H1 (cell line): ENCODE results near the gene CASTOR1. TPM values are rescaled to one million over a fixed set of nuclear protein-coding genes. Genes with fewer than 3 reads are reported as not detected.
A peak's percentile ranks its signal among the peaks of the same experiment; 100 is the strongest.

Experiments used
- CTCF ChIA-PET: fragments of 300-600 bp; sonication (Branson Sonifier 250); formaldehyde crosslinking; loops from one replicate; lab custom pipeline; 2021; ENCODE audit not compliant: partially characterized antibody; lab: Charles Lee
- POLR2A ChIA-PET: fragments of 300-600 bp; sonication (Branson Sonifier 250); formaldehyde crosslinking; loops from one replicate; lab custom pipeline; 2021; ENCODE audit warnings: inconsistent platforms; ENCODE audit not compliant: partially characterized antibody; lab: Charles Lee
- DNase-seq, 2 experiments: peaks; one replicate each; pipeline versions ENCODE4 v3.0.0 to v3.0.0-alpha.2; 2010 to 2022; ENCODE audit warnings: low spot score in 2 of 2, low read depth in 1 of 2, mixed read lengths in 1 of 2
- FAIRE-seq: peaks from 2 replicates; lab custom pipeline; 2011; peaks lifted over from hg19 to GRCh38; lab: Jason Lieb, UNC
- H2AFZ ChIP-seq: 2 replicates; pipeline ENCODE4 v1.8.1; 2012; ENCODE audit warnings: low read length, inconsistent platforms
- H2AK5ac ChIP-seq: 2 replicates; pipeline ENCODE4 v1.6.1; 2013; ENCODE audit warnings: low read depth, low read length
- H2BK120ac ChIP-seq: replicated peaks from 2 replicates; pipeline ENCODE3; 2013; ENCODE audit warnings: low read depth, low read length, inconsistent platforms
- H2BK12ac ChIP-seq: 2 replicates; pipeline ENCODE4 v1.6.1; 2013; ENCODE audit warnings: low read depth, low read length
- H2BK15ac ChIP-seq: 2 replicates; pipeline ENCODE4 v1.6.1; 2013; ENCODE audit warnings: low read length
- H2BK20ac ChIP-seq: 2 replicates; pipeline ENCODE4 v1.6.1; 2013; ENCODE audit warnings: low read length
- H2BK5ac ChIP-seq: 2 replicates; pipeline ENCODE4 v1.6.1; 2013; ENCODE audit warnings: low read depth, low read length
- H3K14ac ChIP-seq: 2 replicates; pipeline ENCODE4 v1.6.1; 2013; ENCODE audit warnings: inconsistent platforms; ENCODE audit not compliant: insufficient read length
- H3K18ac ChIP-seq: 2 replicates; pipeline ENCODE4 v1.6.1; 2013; ENCODE audit warnings: low read length; ENCODE audit errors: extremely low read depth
- H3K23ac ChIP-seq: 2 replicates; pipeline ENCODE4 v1.6.1; 2013; ENCODE audit warnings: inconsistent platforms; ENCODE audit not compliant: insufficient read length
- H3K23me2 ChIP-seq: 2 replicates; pipeline ENCODE4 v1.6.1; 2013; ENCODE audit warnings: low read depth, low read length
- H3K27ac ChIP-seq: 2 replicates; pipeline ENCODE4 v1.6.1; 2011; ENCODE audit warnings: low read depth, low read length, inconsistent platforms
- H3K27me3 ChIP-seq, 4 experiments: replicated peaks in 1 of 4; 1 replicate in 1 of 4; 2 replicates in 3 of 4; pipeline versions ENCODE4 v1.6.1 to v1.8.1; 2011 to 2013; ENCODE audit warnings: low read length in 3 of 4, mild to moderate bottlenecking in 3 of 4, inconsistent platforms in 2 of 4, mixed read lengths in 2 of 4, moderate library complexity in 1 of 4; ENCODE audit not compliant: control insufficient read depth in 3 of 4, insufficient read depth in 3 of 4; ENCODE audit errors: extremely low read depth in 1 of 4
- H3K36me3 ChIP-seq, 4 experiments: 2 replicates each; pipeline versions ENCODE4 v1.6.1 to v1.8.1; 2011 to 2013; ENCODE audit warnings: mild to moderate bottlenecking in 4 of 4, low read length in 3 of 4, moderate library complexity in 2 of 4, control low read depth in 1 of 4, inconsistent platforms in 1 of 4; ENCODE audit not compliant: insufficient read depth in 4 of 4, control insufficient read depth in 2 of 4
- H3K4ac ChIP-seq: replicated peaks from 2 replicates; pipeline ENCODE3; 2013; ENCODE audit warnings: low read length, low read depth, mixed read lengths, inconsistent platforms; ENCODE audit not compliant: insufficient read length
- H3K4me1 ChIP-seq, 4 experiments: replicated peaks in 1 of 4; 1 replicate in 1 of 4; 2 replicates in 3 of 4; pipeline versions ENCODE4 v1.6.1 to v1.8.1; 2011 to 2013; ENCODE audit warnings: low read length in 3 of 4, inconsistent platforms in 2 of 4, mixed read lengths in 1 of 4; ENCODE audit not compliant: insufficient read depth in 4 of 4, control insufficient read depth in 3 of 4
- H3K4me2 ChIP-seq, 2 experiments: 2 replicates each; pipeline versions ENCODE4 v1.6.1 to v1.8.1; 2011 to 2013; ENCODE audit warnings: low read depth in 2 of 2, low read length in 2 of 2, control low read depth in 1 of 2, inconsistent platforms in 1 of 2, mild to moderate bottlenecking in 1 of 2; ENCODE audit not compliant: insufficient read depth in 1 of 2
- H3K4me3 ChIP-seq, 4 experiments: fragments of 200-600, 300-600 bp in 1 of 4; sonication (generic), shearing (Covaris generic), sonication (Bioruptor Twin) in 1 of 4; 2 replicates each; pipeline versions ENCODE4 v1.5.1 to v1.8.1; 2011 to 2016; ENCODE audit warnings: low read length in 4 of 4, low read depth in 3 of 4, control low read depth in 2 of 4, inconsistent platforms in 2 of 4, mild to moderate bottlenecking in 2 of 4, mixed read lengths in 1 of 4, moderate library complexity in 1 of 4; ENCODE audit not compliant: insufficient read depth in 2 of 4; ENCODE audit errors: extremely low read depth in 1 of 4
- H3K56ac ChIP-seq: replicated peaks from 2 replicates; pipeline ENCODE3; 2013; ENCODE audit warnings: low read depth, mild to moderate bottlenecking, mixed read lengths, low read length, inconsistent platforms; ENCODE audit not compliant: insufficient read length
- H3K79me1 ChIP-seq: 2 replicates; pipeline ENCODE4 v1.6.1; 2013; ENCODE audit warnings: low read depth, low read length, control low read depth
- H3K79me2 ChIP-seq, 2 experiments: 2 replicates each; pipeline versions ENCODE4 v1.6.1 to v1.8.1; 2012 to 2013; ENCODE audit warnings: low read length in 2 of 2, mild to moderate bottlenecking in 2 of 2, inconsistent platforms in 1 of 2; ENCODE audit not compliant: insufficient read depth in 2 of 2, control insufficient read depth in 1 of 2
- H3K9ac ChIP-seq, 4 experiments: replicated peaks in 1 of 4; 1 replicate in 1 of 4; 2 replicates in 3 of 4; pipeline versions ENCODE4 v1.6.1 to v1.8.1; 2011 to 2013; ENCODE audit warnings: low read depth in 3 of 4, low read length in 3 of 4, control low read depth in 2 of 4, mild to moderate bottlenecking in 2 of 4, moderate library complexity in 2 of 4, inconsistent platforms in 1 of 4; ENCODE audit errors: extremely low read depth in 1 of 4
- H3K9me3 ChIP-seq, 2 experiments: 2 replicates each; pipeline versions ENCODE4 v1.6.1 to v1.8.1; 2012 to 2013; ENCODE audit warnings: mild to moderate bottlenecking in 2 of 2, moderate library complexity in 2 of 2, control low read depth in 1 of 2, inconsistent platforms in 1 of 2, low read depth in 1 of 2, low read length in 1 of 2, mixed read lengths in 1 of 2; ENCODE audit not compliant: insufficient read depth in 2 of 2
- H4K20me1 ChIP-seq, 2 experiments: replicated peaks in 1 of 2; 2 replicates each; pipeline versions ENCODE3 to v1.8.1; 2011 to 2013; ENCODE audit warnings: inconsistent platforms in 2 of 2, low read length in 2 of 2, mild to moderate bottlenecking in 1 of 2; ENCODE audit not compliant: insufficient read depth in 2 of 2, control insufficient read depth in 1 of 2
- H4K5ac ChIP-seq: 2 replicates; pipeline ENCODE4 v1.6.1; 2013; ENCODE audit warnings: low read length, low read depth, mixed read lengths, inconsistent platforms; ENCODE audit not compliant: insufficient read length
- H4K8ac ChIP-seq: 2 replicates; pipeline ENCODE4 v1.8.0; 2013; ENCODE audit warnings: mild to moderate bottlenecking, moderate library complexity, low read length, inconsistent platforms; ENCODE audit not compliant: insufficient read depth; ENCODE audit errors: extremely low read depth
- H4K91ac ChIP-seq: replicated peaks from 2 replicates; pipeline ENCODE3; 2013; ENCODE audit warnings: low read length, mixed read lengths, inconsistent platforms; ENCODE audit not compliant: insufficient read length
- EP300 ChIP-seq, 2 experiments: IDR thresholded peaks; 1 replicate in 1 of 2; 2 replicates in 1 of 2; pipeline ENCODE4 v1.6.1; 2011 to 2012; ENCODE audit warnings: low read depth in 2 of 2, low read length in 2 of 2, mild to moderate bottlenecking in 2 of 2, borderline replicate concordance in 1 of 2, inconsistent platforms in 1 of 2, moderate library complexity in 1 of 2
- KDM1A ChIP-seq: fragments of 200-600, 300-600 bp; sonication (generic); IDR thresholded peaks from 2 replicates; pipeline ENCODE4 v1.7.1; 2016; ENCODE audit warnings: mild to moderate bottlenecking, low read length, borderline replicate concordance
- WGBS, 2 experiments: shearing (Covaris generic) in 1 of 2; methylation state at CpG; one replicate each; pipeline versions ENCODE4 v1.1.6 to v1.1.7; 2013 to 2015; ENCODE audit warnings: low lambda C conversion rate in 2 of 2, mixed read lengths in 2 of 2, inconsistent platforms in 1 of 2, low coverage in 1 of 2, missing lambda C conversion rate in 1 of 2; ENCODE audit not compliant: insufficient replicate concordance in 2 of 2, insufficient coverage in 1 of 2, insufficient read length in 1 of 2; ENCODE audit errors: extremely low coverage in 1 of 2, missing lambda C conversion rate in 1 of 2; 5-methylcytosine and 5-hydroxymethylcytosine counted together
- polyA plus RNA-seq, 7 experiments: library from polyadenylated mRNA; depleted of rRNA in 3 of 7; stranded (reverse) in 5 of 7; unstranded in 2 of 7; fragments of >200 nt in 5 of 7; fragments of 200-250 nt in 2 of 7; gene quantifications; 1 replicate in 5 of 7; 2 replicates in 1 of 7; 4 replicates in 1 of 7; pipeline versions ENCODE4 v1.2.1 to v1.2.3, GENCODE V29; 2011 to 2013; ENCODE audit warnings: missing spikeins in 2 of 7, mixed read lengths in 2 of 7
- total RNA-seq: library from RNA; stranded (reverse); fragmentation: NEBNext Ultra II Directional; extraction: Animal tissue kit (Norgen Biotek cat#: 25700); gene quantifications from 2 replicates; pipeline ENCODE4 v1.2.1, GENCODE V29; 2021

The CASTOR1 gene
- total and polyA plus RNA-seq, 2 of the 8 experiments (the other 6 are each of a cell fraction or from before 2014, with no cell fraction given) = 10.3 to 36.0 TPM

DNA sequence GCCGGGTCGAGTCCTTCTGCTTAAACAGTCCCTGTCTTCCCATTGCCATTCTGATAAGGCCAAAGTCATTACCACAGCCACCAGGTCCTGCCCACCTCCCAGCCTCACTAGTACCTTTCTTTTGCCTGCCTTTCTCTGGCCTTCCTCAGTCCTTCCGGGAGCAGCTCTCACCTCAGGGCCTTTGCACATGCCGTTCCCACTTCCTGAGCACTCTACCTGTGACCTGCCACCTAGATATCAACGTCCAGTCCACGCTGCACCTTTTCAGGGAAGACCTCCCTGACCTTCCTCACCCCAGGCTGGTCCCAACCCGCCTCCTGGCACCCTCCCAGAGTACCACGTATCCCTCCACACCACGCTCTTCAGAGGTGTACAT lies 14.9 kb downstream of the CASTOR1 start:
- TF ChIP-seq KDM1A (peak; percentile 70; the same call in 1 of the 2 replicates), EP300 (IDR thresholded peaks at IDR 0.05; ENCODE audit: borderline replicate concordance in 1 of 2, low read depth in 2 of 2, low read length in 2 of 2) (no peak)
- Histone ChIP-seq H3K4ac (no peak overlapping the region), H3K4me3 (no peak overlapping the region), H3K18ac (no peak overlapping the region), H3K23ac (no peak overlapping the region), H2BK5ac (0 out of 2 replicates have a peak overlapping the region, but pooled peaks have one; percentile 8), H3K36me3 (no peaks in the 10 kb centered on the region), H3K56ac (no peak overlapping the region), H3K27ac (no peak overlapping the region), H3K4me1 (peaks cover 0 to 10% (median 3%) of the 10 kb centered on the region in 4 experiments; a peak in 3 of 7 replicates), H3K4me2 (no peak overlapping the region), H2AFZ (no peak overlapping the region), H3K9me3 (no peaks in the 10 kb centered on the region), H3K9ac (no peak overlapping the region), H4K91ac (no peak overlapping the region), H3K27me3 (no peaks in the 10 kb centered on the region; a peak in 1 of 7 replicates), H2AK5ac (0 out of 2 replicates have a peak overlapping the region, but pooled peaks have one; percentile 16), H2BK20ac (no peak overlapping the region), H2BK120ac (no peak overlapping the region), H4K5ac (no peak overlapping the region), H4K20me1 (no peaks in the 10 kb centered on the region), H4K8ac (no peak overlapping the region), H3K14ac (no peak overlapping the region), H3K79me1 (no peaks in the 10 kb centered on the region), H3K23me2 (no peaks in the 10 kb centered on the region; the same call in 1 of the 2 replicates), H3K79me2 (no peaks in the 10 kb centered on the region), H2BK15ac (no peak overlapping the region), H2BK12ac (peak overlapping the region; percentile 33; the same call in 1 of the 2 replicates)
- 92% methylated on average over 9 of the region's 9 CpGs; no CpG with 5 or more reads in 1 of the 2 experiments for WGBS, 2 experiments
- no peak for DNase-seq
- no peak for FAIRE-seq
- ChIA-PET POLR2A (no interaction called here), CTCF (interaction anchor here (1.3 to 1.6 kb wide), 2 partner anchors 11 to 14 kb away, joined by 4 to 6 read pairs; no protein-coding TSS in a partner anchor)
